Prostate gland (tissue), 2 donors: ENCODE measurements around the gene GRHL1.

ENCODE experiments used
- POLR2AphosphoS5 ChIP-seq: sonication (generic); formaldehyde crosslinking; IDR thresholded peaks from one replicate; pipeline ENCODE4 v1.6.1; 2017; ENCODE audit warnings: antibody characterized with exemption
- TF ChIP-seq, protein P1 (sequence below), 4 experiments: fragments of 200-600 bp in 2 of 4; fragments of 450-650 bp in 2 of 4; sonication (generic) in 2 of 4; IDR thresholded peaks; 1 replicate in 3 of 4; 2 replicates in 1 of 4; pipeline ENCODE4 v1.5.1; 2016 to 2019; ENCODE audit warnings: antibody characterized with exemption in 4 of 4, mild to moderate bottlenecking in 2 of 4, moderate library complexity in 2 of 4

DNA sequence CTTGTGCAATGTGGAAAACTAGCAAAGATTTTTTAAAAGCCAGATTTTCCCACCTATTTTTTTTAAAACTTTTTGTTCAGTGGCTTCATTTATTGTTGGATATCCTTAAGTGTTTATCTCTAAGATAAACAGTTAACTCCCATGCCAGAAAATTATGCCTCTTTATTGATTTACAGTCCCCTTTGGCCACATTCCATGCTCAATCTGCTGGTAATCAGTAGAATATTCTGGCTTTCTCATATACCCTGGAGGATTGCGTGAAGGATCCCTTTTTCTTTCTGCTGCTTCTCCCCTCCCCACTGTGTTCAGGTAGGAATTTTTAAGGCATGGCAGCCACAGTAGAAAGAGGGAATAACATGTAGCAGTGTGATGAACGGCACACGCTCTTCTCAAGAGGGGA lies 2.6 kb downstream of the GRHL1 start:
- no peak for TF ChIP-seq POLR2AphosphoS5
- TF ChIP-seq, protein P1, sequence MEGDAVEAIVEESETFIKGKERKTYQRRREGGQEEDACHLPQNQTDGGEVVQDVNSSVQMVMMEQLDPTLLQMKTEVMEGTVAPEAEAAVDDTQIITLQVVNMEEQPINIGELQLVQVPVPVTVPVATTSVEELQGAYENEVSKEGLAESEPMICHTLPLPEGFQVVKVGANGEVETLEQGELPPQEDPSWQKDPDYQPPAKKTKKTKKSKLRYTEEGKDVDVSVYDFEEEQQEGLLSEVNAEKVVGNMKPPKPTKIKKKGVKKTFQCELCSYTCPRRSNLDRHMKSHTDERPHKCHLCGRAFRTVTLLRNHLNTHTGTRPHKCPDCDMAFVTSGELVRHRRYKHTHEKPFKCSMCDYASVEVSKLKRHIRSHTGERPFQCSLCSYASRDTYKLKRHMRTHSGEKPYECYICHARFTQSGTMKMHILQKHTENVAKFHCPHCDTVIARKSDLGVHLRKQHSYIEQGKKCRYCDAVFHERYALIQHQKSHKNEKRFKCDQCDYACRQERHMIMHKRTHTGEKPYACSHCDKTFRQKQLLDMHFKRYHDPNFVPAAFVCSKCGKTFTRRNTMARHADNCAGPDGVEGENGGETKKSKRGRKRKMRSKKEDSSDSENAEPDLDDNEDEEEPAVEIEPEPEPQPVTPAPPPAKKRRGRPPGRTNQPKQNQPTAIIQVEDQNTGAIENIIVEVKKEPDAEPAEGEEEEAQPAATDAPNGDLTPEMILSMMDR (IDR thresholded peaks at IDR 0.05), result no peak
